DMS153 treated with DMSO at 0.1 percent for 48 hours (cell line): ENCODE results near the gene ALDH1L2.
"Not testable (repeated sequence)": the region's sequence is repeated elsewhere in the genome, so short reads cannot be mapped to it uniquely, and the experiment has no call there.

Experiments used
- DNase-seq: peaks from one replicate; lab custom pipeline; 2025; ENCODE audit not compliant: unreplicated experiment; lab: John Stamatoyannopoulos, UW

The ALDH1L2 gene

DNA sequence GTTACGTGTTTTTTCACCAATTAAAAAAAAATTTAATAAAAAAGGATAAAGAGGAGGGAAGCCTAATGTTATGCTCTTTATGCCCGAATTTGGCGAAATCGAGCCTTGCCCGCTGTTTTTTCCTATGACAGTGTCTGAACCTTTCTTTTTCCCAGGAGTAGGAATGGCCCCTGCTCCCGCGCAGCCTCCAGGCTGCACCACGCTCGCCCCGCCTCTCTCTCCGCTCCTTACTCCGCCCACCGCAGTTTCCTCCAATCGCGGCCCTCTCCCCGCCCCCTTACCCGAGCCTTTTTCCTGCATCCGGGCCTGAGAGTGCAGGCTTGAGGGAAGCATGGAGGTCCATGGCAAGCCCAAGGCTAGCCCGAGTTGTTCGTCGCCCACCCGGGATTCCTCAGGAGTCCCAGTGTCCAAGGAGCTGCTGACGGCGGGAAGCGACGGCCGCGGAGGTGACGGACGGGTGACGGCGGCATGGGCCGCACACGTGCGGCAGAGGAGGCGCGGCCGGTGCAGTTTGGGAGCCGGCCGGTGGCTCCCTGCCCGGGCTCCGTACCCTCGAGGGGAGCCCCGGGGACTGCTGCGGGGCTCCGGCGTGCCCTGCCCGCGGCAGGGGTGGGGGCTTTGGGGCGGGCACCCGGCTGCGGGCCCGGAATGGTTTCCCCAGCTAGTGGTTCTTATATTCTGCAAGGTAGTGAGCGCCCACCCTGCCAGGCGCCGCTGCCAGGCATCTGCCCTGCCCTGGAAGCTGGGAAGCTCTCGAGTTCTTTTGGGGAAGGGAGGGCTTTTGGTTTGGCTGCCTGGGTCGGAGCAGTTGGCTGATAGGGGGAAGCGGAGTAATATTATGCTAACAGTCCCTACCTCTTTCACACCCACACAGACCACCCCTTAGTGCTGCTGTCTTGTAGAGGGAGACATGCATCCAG is 98.0 kb downstream of the ALDH1L2 start, which contains the start of gene NOPCHAP1:
Gene NOPCHAP1 (plus strand): TSS at position 295 of the 920 bp plus-strand sequence. CDS start 37 bp downstream, at position 332.
- DNase-seq, result peak; percentile 92

DNA sequence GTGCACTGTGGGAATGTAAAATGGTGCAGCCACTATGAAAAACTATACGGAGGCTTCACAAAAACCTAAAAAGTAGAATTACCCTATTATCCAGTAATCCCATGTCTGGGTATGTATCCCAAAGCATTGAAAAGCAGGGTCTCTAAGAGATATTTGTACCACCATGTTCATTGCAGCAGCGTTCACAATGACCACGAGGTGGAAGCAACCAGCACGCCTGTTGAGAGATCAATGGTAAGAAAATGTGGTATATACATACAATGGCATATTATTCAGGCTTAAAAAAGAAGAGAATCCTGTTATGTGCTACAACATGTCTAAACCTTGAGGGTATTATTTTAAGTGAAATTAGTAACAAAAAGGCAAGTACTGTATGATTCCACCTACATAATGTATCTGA is 99.1 kb downstream of the ALDH1L2 start:
- no peak for DNase-seq

DNA sequence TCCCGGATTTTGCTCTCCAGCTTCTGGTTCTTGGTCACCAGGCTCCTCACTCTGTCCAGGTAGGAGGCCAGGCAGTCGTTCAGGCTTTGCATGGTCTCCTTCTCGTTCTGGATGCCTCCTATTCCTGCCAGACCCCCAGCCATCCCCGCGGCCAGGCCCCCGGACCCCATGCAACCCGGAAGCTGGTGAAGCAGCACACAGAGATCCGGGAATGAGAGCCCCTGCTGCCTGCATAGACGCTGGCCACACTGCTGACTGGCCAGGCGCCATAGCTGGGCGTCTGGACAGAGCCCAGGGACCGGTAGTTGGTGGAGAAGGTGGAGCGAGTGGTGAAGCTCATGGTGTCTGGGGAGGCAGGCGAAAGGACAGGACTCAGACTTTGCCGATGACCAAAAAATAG is 106.6 kb downstream of the ALDH1L2 start:
- DNase-seq, result not testable (repeated sequence)

DNA sequence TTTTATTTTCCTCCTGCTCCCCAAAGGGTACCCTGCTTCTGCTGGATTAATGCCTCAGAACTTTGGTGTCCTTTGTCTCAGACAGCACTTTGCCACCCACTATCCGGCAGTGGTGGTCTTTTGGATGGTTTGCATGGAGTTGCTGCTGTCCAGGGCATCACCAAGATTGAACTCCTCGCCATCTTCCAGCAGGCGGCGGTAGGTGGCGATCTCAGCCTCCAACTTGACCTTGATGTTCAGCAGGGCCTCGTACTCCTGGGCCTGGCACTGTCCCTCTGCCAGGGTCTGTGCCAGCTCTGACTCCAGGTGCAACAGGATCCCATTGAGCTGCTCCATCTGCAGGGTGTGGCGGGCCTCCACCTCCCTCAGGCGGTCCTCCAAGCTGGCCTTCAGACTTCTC is 107.6 kb downstream of the ALDH1L2 start:
- DNase-seq, result no peak

DNA sequence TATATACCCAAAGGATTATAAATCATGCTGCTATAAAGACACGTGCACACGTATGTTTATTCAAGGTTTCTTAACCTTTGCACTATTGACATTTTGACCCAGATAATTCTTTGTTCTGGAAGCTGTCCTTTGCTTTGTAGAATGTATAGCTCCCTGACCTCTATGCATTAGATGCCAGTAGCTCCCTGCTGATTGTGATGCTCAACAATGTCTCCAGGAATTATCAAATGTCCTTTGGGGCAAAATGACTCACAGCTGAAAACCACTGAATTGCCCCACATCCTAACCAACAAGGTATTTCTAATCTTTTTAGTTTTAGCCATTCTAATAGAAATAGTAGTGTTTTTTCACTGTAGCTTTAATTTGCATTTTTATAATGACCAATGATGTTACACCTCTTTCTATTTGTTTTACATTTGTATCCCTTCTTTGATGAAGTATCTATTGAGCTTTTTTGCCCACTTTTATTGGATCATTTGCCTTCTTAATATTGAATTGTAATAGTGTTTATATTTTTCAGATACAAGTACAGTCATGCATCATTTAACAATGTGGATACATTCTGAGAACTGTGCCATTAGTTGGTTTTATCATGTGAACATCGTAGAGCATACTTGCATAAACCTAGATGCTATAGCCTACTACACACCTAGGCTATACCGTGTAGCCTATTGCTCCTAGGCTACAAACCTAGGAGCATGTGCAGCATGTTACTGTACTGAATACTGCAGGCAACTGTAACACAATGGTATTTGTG is 108.5 kb downstream of the ALDH1L2 start:
- no peak for DNase-seq

DNA sequence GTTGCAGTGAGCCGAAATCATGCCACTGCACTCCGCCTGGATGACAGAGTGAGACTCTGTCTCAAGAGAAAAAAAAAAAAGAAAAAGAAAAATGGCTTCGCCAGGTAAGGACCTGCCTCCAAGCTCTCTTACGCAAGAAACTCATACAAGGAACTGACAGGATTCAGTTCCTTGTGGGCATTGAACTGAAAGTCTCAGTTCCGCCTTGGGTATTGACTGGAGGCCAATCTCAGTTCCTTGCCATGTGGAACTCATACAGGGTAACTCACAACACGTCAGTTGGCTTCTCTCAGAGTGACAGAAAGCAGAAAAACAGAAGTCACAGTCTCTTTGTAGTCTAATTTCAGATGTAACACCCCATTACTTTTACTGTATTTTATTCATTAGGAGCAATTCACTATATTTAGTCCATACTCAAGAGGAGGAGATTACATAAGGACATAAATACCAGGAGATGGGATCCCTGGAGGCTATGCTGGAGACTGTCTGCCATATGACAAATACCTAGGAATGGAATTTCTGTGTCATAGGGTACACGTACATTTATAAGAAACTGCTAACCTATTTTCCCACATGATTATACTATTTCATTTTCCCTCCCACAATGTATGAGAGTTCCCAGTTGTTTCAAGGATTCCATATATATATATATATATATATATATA is 109.5 kb downstream of the ALDH1L2 start:
- DNase-seq, result no peak

DNA sequence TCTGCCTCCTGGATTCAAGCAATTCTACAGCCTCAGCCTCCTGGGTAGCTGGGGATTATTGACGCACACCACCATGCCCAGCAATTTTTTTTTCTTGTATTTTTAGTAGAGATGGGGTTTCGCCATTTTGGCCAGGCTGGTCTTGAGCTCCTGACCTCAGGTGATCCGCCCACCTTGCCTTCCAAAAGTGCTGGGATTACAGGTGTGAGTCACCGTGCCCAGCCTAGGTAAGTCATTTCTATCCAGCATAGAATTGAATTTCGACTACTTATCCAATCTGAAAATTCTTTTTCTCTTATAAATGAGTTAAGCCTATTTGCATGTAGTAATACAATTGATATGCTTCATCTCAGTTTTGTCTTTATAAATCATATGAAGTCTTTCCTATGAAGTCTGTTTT is 111.0 kb downstream of the ALDH1L2 start:
- DNase-seq, result no peak

DNA sequence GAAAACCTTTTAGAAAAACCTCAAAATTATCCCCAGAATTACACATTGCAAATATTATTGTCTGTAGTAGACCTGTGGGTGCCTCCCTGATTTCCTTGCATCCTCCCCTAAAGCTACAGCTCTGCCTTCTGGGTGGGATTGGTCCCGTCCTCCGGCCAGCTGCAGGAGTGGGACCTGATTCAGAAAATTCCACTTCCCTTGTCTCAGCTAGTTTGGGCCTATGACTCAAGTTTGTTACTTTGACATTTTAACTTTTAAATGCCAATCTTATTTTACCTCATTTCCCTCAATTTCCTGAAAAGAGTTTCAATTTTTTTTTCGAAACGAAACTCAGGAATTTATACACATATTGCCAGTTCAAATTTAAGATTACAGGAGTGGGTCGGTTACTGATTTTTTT is 113.0 kb downstream of the ALDH1L2 start:
- no peak for DNase-seq
